GM12891 (cell line): Measurements from ENCODE around the gene COL7A1.

Experiments
- POLR2A ChIP-seq: IDR thresholded peaks from 2 replicates; pipeline ENCODE4 v1.6.1; 2011; ENCODE audit warnings: low read depth, low read length, control low read depth
- POLR2AphosphoS5 ChIP-seq: IDR thresholded peaks from 2 replicates; pipeline ENCODE4 v1.6.1; 2011; ENCODE audit warnings: low read depth, low read length, control low read depth
- TAF1 ChIP-seq: IDR thresholded peaks from 2 replicates; pipeline ENCODE4 v1.6.1; 2011; ENCODE audit warnings: low read depth, low read length, control low read depth

- TF ChIP-seq POLR2A = no peak
- no peak for TF ChIP-seq TAF1
- TF ChIP-seq POLR2AphosphoS5 = no peak
Measured at GRCh38 chr3:48595075-48595525, at the start of gene COL7A1.
